ENCODE data around the gene PRTFDC1.

The PRTFDC1 gene

GRCh38 chr10:24900888-24901685 lies 51.3 kb downstream of the PRTFDC1 start:
- FAIRE-seq = no peak

GRCh38 chr10:24899571-24899970 lies 52.8 kb downstream of the PRTFDC1 start:
- no peak for FAIRE-seq

GRCh38 chr10:24898501-24898900 lies 53.9 kb downstream of the PRTFDC1 start:
- FAIRE-seq = no peak

GRCh38 chr10:24897326-24897926 lies 55.0 kb downstream of the PRTFDC1 start:
- no peak for FAIRE-seq

GRCh38 chr10:24894728-24895127 lies 57.7 kb downstream of the PRTFDC1 start:
- no peak for FAIRE-seq

GRCh38 chr10:24894309-24894708 lies 58.1 kb downstream of the PRTFDC1 start:
- no peak for FAIRE-seq

GRCh38 chr10:24893127-24893526 lies 59.3 kb downstream of the PRTFDC1 start:
- FAIRE-seq = no peak

- FAIRE-seq = no peak
Measured at GRCh38 chr10:24891823-24892222, 60.6 kb downstream of the PRTFDC1 start.

- no peak for FAIRE-seq
Measured at GRCh38 chr10:24889639-24890038, 62.8 kb downstream of the PRTFDC1 start.

GRCh38 chr10:24887855-24888231 lies 64.6 kb downstream of the PRTFDC1 start:
- FAIRE-seq = no peak

- no peak for FAIRE-seq
Measured at GRCh38 chr10:24886290-24886680, 66.1 kb downstream of the PRTFDC1 start.

- no peak for FAIRE-seq
Measured at GRCh38 chr10:24885551-24886289, 66.7 kb downstream of the PRTFDC1 start.

- no peak for FAIRE-seq
Measured at GRCh38 chr10:24884793-24885192, 67.6 kb downstream of the PRTFDC1 start.

- no peak for FAIRE-seq
Measured at GRCh38 chr10:24884316-24884715, 68.1 kb downstream of the PRTFDC1 start.

- no peak for FAIRE-seq
Measured at GRCh38 chr10:24883176-24883575, 69.2 kb downstream of the PRTFDC1 start.

GRCh38 chr10:24882047-24882698 lies 70.2 kb downstream of the PRTFDC1 start:
- no peak for FAIRE-seq

GRCh38 chr10:24879861-24880260 lies 72.5 kb downstream of the PRTFDC1 start:
- FAIRE-seq = no peak

GRCh38 chr10:24874133-24874532 lies 78.3 kb downstream of the PRTFDC1 start:
- no peak for FAIRE-seq

- no peak for FAIRE-seq
Measured at GRCh38 chr10:24873281-24873683, 79.1 kb downstream of the PRTFDC1 start.

GRCh38 chr10:24872790-24873182 lies 79.6 kb downstream of the PRTFDC1 start:
- FAIRE-seq = no peak

- FAIRE-seq = no peak
Measured at GRCh38 chr10:24872049-24872789, 80.2 kb downstream of the PRTFDC1 start.

Data from G401.6 (cell line).